GM18858 (cell line): ENCODE measurements around the gene MGARP.

Experiments
- ATAC-seq: cut with Tn5 transposase; IDR thresholded peaks from one replicate; pipeline ENCODE4 v1.9.1; 2021; ENCODE audit not compliant: unreplicated experiment

MGARP gene

GRCh38 chr4:139245590-139245989, 34.4 kb downstream of the MGARP start:
- no peak for ATAC-seq

- ATAC-seq: peak; percentile 81
These were observed 36.3 kb downstream of the MGARP start for GRCh38 chr4:139243448-139244365.

- no peak for ATAC-seq
These were observed 37.4 kb downstream of the MGARP start for GRCh38 chr4:139242511-139243051.

- no peak for ATAC-seq
These were observed 38.3 kb downstream of the MGARP start for GRCh38 chr4:139241784-139242151.

- ATAC-seq: no peak
These were observed 38.8 kb downstream of the MGARP start for GRCh38 chr4:139241086-139241783.

- ATAC-seq: no peak
These were observed 40.8 kb downstream of the MGARP start for GRCh38 chr4:139239127-139239772.

GRCh38 chr4:139234253-139234652, 45.8 kb downstream of the MGARP start:
- no peak for ATAC-seq

- ATAC-seq: peak; percentile 38
These were observed 50.4 kb downstream of the MGARP start for GRCh38 chr4:139229534-139230039.

GRCh38 chr4:139227729-139228404, 52.2 kb downstream of the MGARP start:
- no peak for ATAC-seq

GRCh38 chr4:139223682-139224317, 56.2 kb downstream of the MGARP start:
- no peak for ATAC-seq

GRCh38 chr4:139222215-139222614, 57.8 kb downstream of the MGARP start:
- no peak for ATAC-seq

- no peak for ATAC-seq
These were observed 58.3 kb downstream of the MGARP start for GRCh38 chr4:139221687-139222086.

GRCh38 chr4:139219450-139220055, 60.5 kb downstream of the MGARP start:
- no peak for ATAC-seq
